ENCODE measurements around the gene MED28.
"Not testable (repeated sequence)": the region's sequence is repeated elsewhere in the genome, so short reads cannot be mapped to it uniquely, and the experiment has no call there.

Gene MED28

GRCh38 chr4:17657090-17657489, 42.6 kb downstream of the MED28 start:
- Histone ChIP-seq H3K4me1 (no peaks in the 10 kb centered on the region), H3K9me3 (no peaks in the 10 kb centered on the region), H3K4me3 (no peak overlapping the region), H3K36me3 (no peaks in the 10 kb centered on the region), H3K27ac (no peak overlapping the region), H3K27me3 (no peaks in the 10 kb centered on the region)
- no peak for DNase-seq
- no peak for TF ChIP-seq CTCF (IDR thresholded peaks at IDR 0.05)
- intact Hi-C loops (cut with DNase I; ENCODE audit: low total_unique reads) = no loop called here

- intact Hi-C loops (cut with DNase I; ENCODE audit: low total_unique reads) = no loop called here
- no peak for TF ChIP-seq CTCF (IDR thresholded peaks at IDR 0.05)
These were observed 43.4 kb downstream of the MED28 start for GRCh38 chr4:17657849-17658248.

GRCh38 chr4:17659196-17659595, 44.8 kb downstream of the MED28 start:
- H3K4me1 ChIP-seq; DNase-seq; H3K36me3 ChIP-seq; H3K27me3 ChIP-seq; intact Hi-C loops (cut with DNase I; ENCODE audit: low total_unique reads); H3K9me3 ChIP-seq; H3K4me3 ChIP-seq; H3K27ac ChIP-seq: not testable (repeated sequence)

More at GRCh38 chr4:17657849-17658248, 43.4 kb downstream of the MED28 start:
- DNase-seq = no peak
- no peak overlapping the region for H3K27ac ChIP-seq
- no peaks in the 10 kb centered on the region for H3K4me1 ChIP-seq
- no peak overlapping the region for H3K4me3 ChIP-seq
- H3K27me3 ChIP-seq = no peaks in the 10 kb centered on the region
- no peaks in the 10 kb centered on the region for H3K36me3 ChIP-seq
- H3K9me3 ChIP-seq = no peaks in the 10 kb centered on the region

GRCh38 chr4:17662694-17663093, 48.3 kb downstream of the MED28 start:
- Histone ChIP-seq H3K4me1 (no peaks in the 10 kb centered on the region), H3K36me3 (no peaks in the 10 kb centered on the region), H3K4me3 (no peak overlapping the region), H3K27ac (no peak overlapping the region), H3K27me3 (no peaks in the 10 kb centered on the region), H3K9me3 (no peaks in the 10 kb centered on the region)
- no peak for DNase-seq
- TF ChIP-seq CTCF (IDR thresholded peaks at IDR 0.05) = no peak
- intact Hi-C loops (cut with DNase I; ENCODE audit: low total_unique reads) = no loop called here

GRCh38 chr4:17664755-17665154, 50.3 kb downstream of the MED28 start:
- no peaks in the 10 kb centered on the region for H3K27me3 ChIP-seq
- H3K9me3 ChIP-seq = no peaks in the 10 kb centered on the region
- H3K27ac ChIP-seq = no peak overlapping the region
- no peak for DNase-seq
- no peak for TF ChIP-seq CTCF (IDR thresholded peaks at IDR 0.05)
- H3K36me3 ChIP-seq = no peaks in the 10 kb centered on the region
- intact Hi-C loops (cut with DNase I; ENCODE audit: low total_unique reads) = no loop called here
- no peak overlapping the region for H3K4me3 ChIP-seq
- H3K4me1 ChIP-seq = no peaks in the 10 kb centered on the region

- TF ChIP-seq CTCF (IDR thresholded peaks at IDR 0.05) = no peak
- no peaks in the 10 kb centered on the region for H3K4me1 ChIP-seq
- no peaks in the 10 kb centered on the region for H3K9me3 ChIP-seq
- no peaks in the 10 kb centered on the region for H3K36me3 ChIP-seq
- H3K27me3 ChIP-seq = no peaks in the 10 kb centered on the region
- H3K4me3 ChIP-seq = no peak overlapping the region
- no peak for DNase-seq
- intact Hi-C loops (cut with DNase I; ENCODE audit: low total_unique reads) = no loop called here
- no peak overlapping the region for H3K27ac ChIP-seq
These were observed 50.9 kb downstream of the MED28 start for GRCh38 chr4:17665346-17665745.

Measured in tibial artery (tissue), 4 donors.